CD1c-positive myeloid dendritic cell (primary cell): ENCODE results near the gene RPL13A.
"Not testable (repeated sequence)": the region's sequence is repeated elsewhere in the genome, so short reads cannot be mapped to it uniquely, and the experiment has no call there.

Source experiments
- DNase-seq: peaks from one replicate; pipeline ENCODE4 v3.0.0-alpha.2; 2016; ENCODE audit errors: extremely low spot score

Gene RPL13A

DNA sequence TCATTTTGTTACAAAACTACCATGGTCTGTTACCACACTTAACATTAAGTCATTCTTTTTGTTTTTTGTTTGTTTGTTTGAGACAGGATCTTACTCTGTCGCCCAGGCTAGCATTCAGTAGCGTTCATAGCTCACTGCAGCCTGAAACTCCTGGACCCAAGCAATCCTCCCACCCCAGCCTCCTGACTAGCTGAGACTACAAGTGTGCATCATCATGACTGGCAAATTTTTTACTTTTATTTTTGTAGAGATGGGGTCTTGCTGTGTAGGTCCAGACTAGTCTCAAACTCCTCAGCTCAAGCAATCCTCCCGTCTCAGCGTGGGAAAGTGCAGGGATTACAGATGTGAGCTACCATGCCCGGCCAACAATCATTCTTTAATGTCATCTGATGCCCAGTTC is 31.1 kb upstream of the RPL13A start:
- no peak for DNase-seq

DNA sequence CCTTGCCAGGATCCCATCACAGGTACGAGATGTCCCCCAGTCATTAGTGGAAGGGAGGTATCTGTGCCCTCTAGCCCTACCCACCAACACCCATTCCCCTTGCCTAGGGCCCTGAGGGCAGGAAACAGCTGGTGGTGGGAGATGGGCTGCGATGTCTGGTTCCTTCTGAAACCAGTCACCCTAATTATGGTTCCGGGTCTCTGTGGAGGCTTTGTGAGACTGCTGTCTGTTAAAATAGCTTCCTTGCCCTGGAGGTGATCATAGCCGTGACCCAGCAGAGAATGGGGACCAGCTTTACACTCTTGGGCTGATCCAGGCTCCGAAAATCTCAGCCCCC is 28.9 kb upstream of the RPL13A start:
- no peak for DNase-seq

DNA sequence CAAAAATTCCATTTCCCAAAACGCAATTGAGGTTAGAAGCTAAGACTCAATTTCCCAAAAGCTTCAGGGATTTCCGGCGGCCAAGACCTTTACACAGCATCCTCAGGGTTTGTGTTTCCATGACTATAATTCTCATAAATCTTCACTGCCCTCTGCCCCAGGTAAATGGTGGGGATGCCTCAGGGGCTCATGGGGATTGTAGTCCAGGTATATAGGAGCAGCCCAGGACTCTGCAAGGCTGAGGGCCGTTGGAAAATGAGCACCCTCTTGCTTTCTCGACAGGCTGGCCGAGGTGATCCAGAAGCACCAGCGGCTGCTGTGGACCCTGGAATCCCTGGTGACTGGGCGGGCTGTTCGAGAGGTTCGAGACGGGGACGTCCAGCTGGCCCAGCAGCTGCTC is 28.0 kb upstream of the RPL13A start:
- no peak for DNase-seq

DNA sequence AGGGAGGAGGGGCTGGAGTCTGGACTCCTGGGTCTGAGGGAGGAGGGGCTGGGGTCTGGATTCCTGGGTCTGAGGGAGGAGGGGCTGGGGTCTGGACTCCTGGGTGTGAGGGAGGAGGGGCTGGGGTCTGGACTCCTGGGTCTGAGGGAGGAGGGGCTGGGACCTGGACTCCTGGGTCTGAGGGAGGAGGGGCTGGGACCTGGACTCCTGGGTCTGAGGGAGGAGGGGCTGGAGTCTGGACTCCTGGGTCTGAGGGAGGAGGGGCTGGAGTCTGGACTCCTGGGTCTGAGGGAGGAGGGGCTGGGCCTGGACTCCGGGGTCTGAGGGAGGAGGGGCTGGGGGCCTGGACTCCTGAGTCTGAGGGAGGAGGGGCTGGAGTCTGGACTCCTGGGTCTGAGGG is 26.3 kb upstream of the RPL13A start:
- DNase-seq, result not testable (repeated sequence)

DNA sequence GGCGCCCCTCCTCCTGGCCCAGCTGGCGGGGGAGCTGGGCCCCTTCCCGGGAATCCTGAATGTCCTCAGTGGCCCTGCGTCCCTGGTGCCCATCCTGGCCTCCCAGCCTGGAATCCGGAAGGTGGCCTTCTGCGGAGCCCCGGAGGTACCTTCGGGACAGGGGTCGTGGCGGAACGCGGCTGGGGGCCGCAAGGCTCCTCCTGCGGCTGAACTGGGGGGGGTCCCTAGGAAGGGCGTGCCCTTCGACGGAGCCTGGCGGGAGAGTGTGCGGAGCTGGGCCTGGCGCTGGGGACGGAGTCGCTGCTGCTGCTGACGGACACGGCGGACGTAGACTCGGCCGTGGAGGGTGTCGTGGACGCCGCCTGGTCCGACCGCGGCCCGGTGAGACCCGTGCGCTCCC is 25.8 kb upstream of the RPL13A start:
- no peak for DNase-seq

DNA sequence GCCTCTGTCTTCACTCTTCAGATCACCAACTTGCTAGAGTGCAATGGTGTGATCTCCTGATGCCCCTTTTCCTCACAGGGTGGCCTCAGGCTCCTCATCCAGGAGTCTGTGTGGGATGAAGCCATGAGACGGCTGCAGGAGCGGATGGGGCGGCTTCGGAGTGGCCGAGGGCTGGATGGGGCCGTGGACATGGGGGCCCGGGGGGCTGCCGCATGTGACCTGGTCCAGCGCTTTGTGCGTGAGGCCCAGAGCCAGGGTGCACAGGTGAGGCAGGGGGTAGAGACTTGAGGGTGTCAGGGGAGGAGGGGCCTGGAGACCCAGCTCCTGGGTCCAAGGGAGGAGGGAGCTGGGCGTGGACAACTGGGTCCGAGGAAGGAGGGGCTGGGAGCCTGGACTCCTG is 24.9 kb upstream of the RPL13A start:
- no peak for DNase-seq

DNA sequence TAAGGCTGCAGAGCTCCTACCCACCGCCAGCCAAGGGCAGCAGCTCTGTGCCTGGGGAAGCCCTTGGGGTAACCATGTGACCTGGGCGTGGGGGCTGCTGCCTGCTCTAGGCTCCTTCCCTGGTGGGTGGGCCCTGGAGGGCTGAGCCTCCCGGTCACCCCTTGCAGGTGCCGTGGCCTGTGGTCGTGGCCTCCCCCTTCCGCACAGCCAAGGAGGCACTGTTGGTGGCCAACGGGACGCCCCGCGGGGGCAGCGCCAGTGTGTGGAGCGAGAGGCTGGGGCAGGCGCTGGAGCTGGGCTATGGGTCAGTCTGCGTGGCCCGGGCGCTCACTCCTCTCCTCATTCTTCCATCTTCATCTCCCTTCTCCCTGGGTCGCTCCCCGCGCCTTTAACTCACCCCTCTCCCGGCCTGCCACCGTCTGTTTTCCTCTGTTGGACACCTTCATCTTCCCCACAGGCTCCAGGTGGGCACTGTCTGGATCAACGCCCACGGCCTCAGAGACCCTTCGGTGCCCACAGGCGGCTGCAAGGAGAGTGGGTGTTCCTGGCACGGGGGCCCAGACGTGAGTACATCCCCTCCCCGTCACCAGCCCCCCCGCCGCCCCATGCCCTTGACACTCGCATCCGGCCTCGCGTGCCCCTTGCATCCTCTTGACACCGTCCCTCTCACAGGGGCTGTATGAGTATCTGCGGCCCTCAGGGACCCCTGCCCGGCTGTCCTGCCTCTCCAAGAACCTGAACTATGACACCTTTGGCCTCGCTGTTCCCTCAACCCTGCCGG is 23.3 kb upstream of the RPL13A start:
- DNase-seq, result no peak

DNA sequence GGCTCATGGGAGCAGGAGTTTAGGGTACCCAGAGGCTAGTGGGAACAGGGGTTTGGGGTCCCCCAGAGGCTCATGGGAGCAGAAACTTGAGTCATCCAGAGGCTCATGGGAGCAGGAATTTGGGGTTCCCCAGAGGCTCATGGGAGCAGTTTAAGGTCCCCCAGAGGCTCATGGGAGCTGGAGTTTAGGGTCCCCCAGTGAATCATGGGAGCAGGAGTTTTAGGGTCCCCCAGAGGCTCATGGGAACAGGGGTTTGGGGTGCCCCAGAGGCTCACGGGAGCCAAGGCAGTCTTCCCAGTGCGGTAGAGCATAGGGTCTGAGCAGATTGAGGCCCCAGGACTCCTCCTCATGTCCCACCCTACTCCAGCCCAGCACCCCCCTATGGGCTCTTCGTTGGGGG is 22.0 kb upstream of the RPL13A start:
- no peak for DNase-seq

DNA sequence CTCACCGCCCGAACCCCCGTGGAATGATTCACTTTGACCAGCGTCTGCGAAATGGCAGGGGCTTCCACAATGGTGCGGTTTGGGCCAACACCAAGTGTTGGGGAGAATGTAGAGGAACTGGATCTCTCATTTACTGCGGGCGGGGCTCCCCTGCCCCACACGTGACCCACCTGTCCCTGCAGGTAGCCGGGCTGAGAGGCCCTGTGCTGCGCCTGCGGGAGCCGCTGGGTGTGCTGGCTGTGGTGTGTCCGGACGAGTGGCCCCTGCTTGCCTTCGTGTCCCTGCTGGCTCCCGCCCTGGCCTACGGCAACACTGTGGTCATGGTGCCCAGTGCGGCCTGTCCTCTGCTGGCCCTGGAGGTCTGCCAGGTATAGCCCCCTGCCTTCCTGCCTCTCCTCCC is 19.2 kb upstream of the RPL13A start:
- no peak for DNase-seq

DNA sequence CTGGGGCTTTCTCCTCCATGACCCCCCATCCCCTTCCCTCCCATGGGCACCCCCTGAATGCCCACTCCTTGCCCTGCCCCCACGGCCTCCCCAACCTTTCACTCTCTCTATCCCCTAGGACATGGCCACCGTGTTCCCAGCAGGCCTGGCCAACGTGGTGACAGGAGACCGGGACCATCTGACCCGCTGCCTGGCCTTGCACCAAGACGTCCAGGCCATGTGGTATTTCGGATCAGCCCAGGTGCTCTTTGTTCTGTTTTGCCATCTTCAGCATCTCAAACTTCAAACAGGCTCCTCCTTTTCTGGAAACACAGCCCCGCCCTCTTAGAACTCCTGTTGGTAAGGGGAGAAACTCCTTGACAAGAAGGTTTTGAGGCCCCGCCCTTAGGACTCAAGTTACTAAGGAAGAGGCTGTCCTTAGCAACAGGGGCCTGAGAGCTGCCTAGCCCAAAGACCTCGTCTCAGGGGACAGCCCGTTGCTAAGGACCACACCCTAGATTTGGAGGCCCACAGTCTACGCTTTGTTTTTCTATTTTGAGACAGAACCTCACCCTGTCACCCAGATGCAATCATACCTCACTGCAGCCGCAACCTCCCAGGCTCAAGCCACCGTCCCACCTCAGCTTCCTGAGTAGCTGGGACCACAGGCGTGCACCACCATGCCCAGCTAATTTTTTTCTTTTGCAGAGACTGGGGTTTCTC is 18.5 kb upstream of the RPL13A start:
- DNase-seq, result peak; percentile 78

DNA sequence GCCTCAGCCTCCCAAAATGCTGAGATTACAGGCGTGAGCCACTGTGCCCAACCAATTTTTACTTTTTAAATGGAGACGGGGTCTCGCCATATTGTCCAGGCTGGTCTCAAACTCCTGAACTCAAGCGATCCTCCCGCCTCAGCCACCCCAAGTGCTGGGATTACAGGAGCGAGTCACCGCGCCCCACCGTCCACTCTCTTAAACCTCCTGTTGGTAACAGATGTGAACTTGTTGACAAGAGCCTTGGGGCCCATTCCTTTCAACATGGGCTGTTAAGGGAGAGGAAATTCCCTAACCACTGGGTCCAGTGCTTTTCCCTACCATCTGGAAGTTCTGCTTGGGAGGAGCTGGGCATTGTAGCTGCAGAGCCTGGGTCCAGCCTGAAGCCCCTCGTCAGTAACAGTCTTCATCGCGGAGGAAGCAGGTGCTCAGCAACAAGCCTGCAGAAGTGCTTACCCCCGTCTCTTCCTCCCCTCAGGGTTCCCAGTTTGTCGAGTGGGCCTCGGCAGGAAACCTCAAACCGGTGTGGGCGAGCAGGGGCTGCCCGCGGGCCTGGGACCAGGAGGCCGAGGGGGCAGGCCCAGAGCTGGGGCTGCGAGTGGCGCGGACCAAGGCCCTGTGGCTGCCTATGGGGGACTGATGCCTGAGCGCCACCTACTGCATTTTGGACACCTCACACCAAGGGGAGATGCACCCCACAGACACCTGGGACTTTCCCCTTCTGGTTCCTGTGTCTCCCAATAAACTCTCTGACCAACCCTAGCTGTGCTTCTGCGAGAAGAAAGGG is 17.4 kb upstream of the RPL13A start:
- peak; percentile 66 for DNase-seq

DNA sequence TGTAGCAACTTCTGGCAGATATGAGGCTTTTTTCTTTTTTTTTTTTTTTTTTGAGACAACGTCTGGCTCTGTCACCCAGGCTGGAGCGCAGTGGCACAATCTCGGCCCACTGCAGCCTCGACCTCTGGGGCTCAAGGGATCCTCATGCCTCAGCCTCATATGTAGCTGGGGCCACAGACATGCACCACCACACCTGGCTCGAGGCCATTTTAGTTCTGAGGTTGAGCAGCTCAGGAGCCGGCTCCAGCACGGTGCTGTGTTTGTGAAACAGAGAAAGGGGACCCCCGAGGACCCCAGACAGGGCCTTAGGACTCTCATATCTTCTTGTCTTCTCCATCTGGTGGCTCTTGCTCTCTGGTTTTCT is 16.8 kb upstream of the RPL13A start:
- no peak for DNase-seq

DNA sequence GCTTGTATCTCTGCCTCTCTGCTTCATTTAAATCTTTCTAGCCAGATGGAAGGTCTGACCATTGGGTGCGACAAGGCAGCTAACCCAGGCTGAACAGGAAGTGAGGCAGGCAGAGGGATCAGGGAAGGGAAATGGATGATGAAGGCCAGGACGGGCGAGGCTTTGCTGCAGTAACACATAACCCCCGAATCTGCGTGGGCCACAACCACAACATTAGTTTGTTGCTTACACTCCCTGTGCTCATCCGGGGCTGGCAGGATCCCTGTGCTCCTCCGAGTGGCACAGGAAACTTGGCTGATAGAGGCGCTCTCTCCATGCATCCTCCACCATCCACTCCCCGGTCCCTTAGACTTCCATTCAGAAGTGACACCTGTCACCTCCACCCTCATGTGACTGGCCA is 14.5 kb upstream of the RPL13A start:
- no peak for DNase-seq

DNA sequence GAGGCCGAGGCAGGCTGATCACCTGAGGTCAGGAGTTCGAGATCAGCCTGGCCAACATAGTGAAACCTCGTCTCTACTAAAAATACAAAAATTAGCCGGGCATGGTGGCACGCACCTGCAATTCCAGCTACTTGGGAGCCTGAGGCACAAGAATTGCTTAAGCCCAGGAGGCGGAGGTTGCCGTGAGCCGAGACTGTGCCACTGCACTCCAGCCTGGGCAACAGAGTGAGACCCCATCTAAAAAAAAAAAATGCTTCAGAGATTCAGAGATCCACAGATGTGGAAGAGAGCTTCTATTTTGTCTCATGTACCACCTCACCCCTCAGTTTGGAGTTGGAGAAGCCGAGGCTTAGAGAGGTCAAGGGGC is 13.9 kb upstream of the RPL13A start:
- not testable (repeated sequence) for DNase-seq

DNA sequence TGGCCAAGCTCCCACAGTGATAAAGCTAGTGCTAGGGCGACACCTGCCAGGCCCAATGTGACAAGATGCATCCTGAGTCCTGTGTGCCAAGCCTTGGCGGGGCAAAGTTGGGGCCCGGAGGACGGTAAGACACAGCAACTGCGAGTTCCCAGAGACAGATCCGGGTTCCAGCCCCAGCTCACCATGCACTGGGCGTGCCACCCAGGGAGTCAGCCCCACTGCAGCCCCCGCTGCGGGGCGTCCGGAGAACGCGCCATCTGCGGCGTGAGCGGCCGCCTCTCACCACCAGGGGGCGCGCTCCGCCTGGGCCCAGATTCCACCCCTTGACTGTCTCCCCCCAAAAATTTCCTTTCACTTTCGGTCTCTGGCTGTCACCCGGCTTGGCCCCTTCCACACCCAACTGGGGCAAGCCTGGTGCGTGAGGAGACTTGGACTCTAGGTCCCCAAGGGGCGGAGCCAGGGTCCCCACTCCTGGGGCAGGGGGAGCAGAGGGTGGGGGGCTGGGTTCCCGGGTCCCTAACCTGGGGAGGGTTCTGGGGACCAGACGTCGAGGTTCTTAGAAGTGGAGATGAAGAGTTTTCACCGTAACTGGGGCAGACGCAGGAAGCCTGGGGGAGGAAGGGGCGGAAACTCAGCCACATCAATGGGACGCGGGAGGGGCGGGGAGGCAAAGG is 13.4 kb upstream of the RPL13A start, which contains the start of gene FLT3LG:
TSS of gene FLT3LG (plus strand) at position 348 of the 674 bp plus-strand sequence. CDS start 425 bp downstream, outside the sequence.
- peak; percentile 90 for DNase-seq

DNA sequence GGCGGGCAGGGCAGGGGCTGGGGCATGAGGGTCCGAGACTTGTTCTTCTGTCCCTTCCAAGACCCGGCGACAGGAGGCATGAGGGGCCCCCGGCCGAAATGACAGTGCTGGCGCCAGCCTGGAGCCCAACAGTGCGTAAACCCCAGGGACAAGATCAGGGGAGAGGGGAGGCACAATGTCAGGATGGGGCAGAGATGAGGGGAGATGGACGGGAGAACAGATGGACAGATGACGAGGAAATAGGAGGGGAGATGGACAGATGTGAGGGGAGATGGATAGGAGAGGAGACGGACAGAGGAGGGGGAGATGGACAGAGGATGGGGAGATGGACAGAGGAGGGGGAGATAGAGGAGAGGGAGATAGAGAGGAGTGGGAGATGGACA is 12.9 kb upstream of the RPL13A start:
- DNase-seq, result no peak

DNA sequence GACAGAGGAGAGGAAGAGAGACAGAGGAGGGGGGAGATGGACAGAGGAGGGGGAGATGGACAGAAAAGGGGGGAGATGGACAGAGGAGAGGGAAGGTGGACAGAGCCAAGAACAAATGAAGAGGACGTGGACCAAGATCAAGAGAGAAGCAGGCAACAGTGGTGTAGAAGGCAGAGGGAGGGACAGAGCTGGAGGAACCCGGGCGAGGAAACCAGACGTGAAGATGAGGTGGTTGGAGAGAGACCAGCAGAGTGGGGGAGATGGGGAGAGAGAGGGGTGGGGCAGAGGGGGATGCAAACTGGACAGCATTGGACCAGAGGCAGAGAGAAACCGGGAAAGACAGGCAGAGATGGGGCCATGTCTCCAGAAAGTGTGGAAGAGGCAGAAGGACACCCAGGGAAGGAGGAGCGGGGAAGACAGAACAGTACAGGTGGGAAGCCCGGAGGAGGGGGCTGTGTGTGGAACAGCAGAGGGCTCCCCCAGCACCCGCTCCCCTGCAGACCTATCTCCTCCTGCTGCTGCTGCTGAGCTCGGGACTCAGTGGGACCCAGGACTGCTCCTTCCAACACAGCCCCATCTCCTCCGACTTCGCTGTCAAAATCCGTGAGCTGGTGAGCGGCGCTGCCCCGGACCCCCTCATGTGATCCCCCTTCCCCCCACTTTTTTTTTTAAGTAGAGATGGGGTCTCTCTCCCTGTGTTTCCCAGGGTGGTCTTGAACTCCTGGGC is 12.1 kb upstream of the RPL13A start:
- no peak for DNase-seq

DNA sequence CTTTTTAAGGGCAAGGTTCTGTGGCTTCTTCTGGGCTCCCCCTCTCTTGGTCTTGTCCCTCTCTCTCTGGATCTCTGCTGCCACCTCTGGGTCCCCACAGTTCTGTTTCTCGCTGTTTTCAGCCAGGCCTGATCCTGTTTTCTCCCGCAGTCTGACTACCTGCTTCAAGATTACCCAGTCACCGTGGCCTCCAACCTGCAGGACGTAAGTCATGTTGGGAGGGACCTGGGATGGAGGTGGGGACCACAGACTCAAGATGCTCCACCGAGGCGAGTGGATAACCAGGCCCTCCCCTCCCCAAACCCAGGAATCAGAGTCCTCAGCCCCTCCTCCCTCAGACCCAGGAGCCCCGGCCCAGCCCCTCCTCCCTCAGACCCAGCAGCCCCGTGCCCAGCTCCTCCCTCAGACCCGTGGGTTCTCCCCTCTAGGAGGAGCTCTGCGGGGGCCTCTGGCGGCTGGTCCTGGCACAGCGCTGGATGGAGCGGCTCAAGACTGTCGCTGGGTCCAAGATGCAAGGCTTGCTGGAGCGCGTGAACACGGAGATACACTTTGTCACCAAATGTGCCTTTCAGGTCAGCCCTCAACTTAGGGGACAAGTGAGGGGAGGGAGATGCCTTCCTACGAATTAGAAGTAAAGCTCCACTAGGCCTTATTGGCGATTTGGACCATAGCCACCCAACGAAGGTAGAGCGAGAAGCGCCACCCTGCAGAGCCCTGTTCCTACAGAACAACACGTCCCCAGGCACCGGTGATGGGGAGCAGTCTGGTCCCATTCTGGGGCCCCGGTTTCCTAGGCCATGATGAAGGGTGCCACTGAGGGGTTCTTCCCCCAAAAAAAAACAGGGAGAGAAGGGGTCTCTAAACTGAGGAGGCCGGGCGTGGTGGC is 11.2 kb upstream of the RPL13A start:
- DNase-seq, result peak; percentile 35

DNA sequence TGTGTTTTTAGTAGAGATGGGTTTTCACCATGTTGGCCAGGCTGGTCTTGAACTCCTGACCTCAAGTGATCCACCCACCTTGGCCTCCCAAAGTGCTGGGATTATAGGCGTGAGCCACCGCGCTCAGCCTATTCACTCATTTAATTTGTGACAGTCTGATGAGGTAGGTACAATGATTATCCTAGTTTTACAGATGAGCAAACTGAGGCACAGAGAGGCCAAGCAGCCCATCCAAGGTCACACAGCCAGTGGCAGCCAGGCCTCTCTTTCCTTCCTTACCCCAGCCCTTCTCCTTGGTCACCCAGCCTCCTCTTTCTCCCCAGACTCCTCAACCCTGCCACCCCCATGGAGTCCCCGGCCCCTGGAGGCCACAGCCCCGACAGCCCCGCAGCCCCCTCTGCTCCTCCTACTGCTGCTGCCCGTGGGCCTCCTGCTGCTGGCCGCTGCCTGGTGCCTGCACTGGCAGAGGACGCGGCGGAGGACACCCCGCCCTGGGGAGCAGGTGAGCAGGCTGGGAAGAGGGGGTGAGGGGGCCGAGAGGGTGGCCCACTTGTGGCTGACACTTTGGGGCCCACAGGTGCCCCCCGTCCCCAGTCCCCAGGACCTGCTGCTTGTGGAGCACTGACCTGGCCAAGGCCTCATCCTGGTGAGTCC is 7.3 kb upstream of the RPL13A start:
- no peak for DNase-seq

DNA sequence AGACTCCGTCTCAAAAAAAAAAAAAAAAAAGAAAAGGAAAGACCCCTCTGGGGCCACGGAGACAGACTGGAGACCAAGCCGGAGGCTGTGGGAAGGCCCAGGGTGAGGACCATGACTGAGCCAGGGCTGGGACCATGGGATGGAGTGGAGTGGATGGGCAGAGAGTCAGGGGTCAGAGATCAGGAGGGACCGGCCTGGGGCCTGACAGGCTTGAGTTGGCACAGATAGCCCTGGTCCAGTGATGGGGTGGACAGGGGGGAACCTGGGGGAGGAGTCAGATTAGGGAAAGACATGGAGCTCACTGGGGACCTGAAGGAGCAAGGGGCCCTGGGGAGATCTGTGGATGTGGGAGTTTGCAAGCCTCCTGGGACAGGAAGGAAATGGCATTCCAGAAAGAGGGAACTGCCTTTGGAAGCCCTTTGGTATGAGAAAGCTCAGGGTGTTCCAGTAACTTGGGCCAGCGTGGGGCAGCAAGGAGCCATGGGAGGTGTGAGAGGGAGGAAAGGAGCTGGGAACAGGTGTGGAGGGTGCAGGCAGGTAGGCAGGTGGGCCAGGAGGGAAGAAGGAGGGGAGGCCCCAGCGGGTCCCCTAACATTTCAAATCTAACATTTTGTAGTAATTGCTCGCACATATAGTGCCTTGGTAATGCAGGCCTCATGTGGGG is 6.3 kb upstream of the RPL13A start:
- DNase-seq, result no peak
